ENCODE data around the gene GID8. TPM values are rescaled to one million over a fixed set of nuclear protein-coding genes. Genes with fewer than 3 reads are reported as not detected.

GID8 gene
- total RNA-seq, 1 donor from 2014 or later, result 55.8 TPM

GRCh38 chr20:62969939-62970306, 32.0 kb downstream of the GID8 start:
- no peaks in the 10 kb centered on the region for H3K36me3 Mint-ChIP-seq
- no peak for DNase-seq (ENCODE audit: extremely low spot score, unreplicated experiment)
- no peaks in the 10 kb centered on the region for H3K9me3 Mint-ChIP-seq
- no peak overlapping the region for H3K4me3 Mint-ChIP-seq
- TF ChIP-seq, protein P1, sequence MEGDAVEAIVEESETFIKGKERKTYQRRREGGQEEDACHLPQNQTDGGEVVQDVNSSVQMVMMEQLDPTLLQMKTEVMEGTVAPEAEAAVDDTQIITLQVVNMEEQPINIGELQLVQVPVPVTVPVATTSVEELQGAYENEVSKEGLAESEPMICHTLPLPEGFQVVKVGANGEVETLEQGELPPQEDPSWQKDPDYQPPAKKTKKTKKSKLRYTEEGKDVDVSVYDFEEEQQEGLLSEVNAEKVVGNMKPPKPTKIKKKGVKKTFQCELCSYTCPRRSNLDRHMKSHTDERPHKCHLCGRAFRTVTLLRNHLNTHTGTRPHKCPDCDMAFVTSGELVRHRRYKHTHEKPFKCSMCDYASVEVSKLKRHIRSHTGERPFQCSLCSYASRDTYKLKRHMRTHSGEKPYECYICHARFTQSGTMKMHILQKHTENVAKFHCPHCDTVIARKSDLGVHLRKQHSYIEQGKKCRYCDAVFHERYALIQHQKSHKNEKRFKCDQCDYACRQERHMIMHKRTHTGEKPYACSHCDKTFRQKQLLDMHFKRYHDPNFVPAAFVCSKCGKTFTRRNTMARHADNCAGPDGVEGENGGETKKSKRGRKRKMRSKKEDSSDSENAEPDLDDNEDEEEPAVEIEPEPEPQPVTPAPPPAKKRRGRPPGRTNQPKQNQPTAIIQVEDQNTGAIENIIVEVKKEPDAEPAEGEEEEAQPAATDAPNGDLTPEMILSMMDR (conservative IDR thresholded peaks at IDR 0.05), result no peak
- H3K4me1 Mint-ChIP-seq (ENCODE audit: unreplicated experiment), result no peaks in the 10 kb centered on the region
- no peak overlapping the region for H3K27ac Mint-ChIP-seq
- peaks cover 46% of the 10 kb centered on the region for H3K27me3 Mint-ChIP-seq

- DNase-seq (ENCODE audit: extremely low spot score, unreplicated experiment), result no peak
- Mint-ChIP-seq H3K9me3 (no peaks in the 10 kb centered on the region), H3K36me3 (no peaks in the 10 kb centered on the region), H3K4me3 (no peak overlapping the region), H3K4me1 (ENCODE audit: unreplicated experiment) (no peaks in the 10 kb centered on the region), H3K27ac (no peak overlapping the region), H3K27me3 (peaks cover 51% of the 10 kb centered on the region)
- TF ChIP-seq, protein P1 (conservative IDR thresholded peaks at IDR 0.05), result no peak
Measured at GRCh38 chr20:62970307-62971210, 32.6 kb downstream of the GID8 start.

DNA sequence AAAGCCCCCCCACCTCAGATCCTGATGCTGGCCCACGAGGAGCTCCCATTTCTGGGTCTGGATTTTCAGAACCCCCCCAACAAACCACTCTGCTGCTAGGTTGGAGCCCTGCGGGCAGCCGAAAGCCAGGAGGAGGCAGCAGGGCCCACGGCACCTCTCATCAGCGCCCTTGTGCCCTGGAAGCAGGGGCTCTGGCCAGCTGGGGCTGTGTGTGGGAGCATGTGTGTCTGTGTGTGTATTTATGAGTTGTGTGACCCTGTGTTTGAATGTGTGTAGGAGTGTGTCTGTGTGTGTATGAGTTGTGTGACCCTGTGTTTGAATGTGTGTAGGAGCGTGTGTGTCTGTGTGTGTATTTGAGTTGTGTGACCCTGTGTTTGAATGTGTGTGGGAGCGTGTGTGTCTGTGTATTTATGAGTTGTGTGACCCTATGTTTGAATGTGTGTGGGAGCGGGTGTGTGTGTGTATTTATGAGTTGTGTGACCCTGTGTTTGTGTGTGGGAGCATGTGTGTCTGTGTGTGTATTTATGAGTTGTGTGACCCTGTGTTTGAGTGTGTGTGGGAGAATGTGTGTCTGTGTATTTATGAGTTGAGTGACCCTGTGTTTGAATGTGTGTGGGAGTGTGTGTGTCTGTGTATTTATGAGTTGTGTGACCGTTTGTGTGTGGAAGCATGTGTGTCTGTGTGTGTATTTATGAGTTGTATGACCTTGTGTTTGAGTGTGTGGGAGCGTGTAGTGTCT, 33.4 kb downstream of the GID8 start:
- Mint-ChIP-seq H3K4me3 (peak overlapping the region; percentile 0), H3K9me3 (no peaks in the 10 kb centered on the region), H3K4me1 (ENCODE audit: unreplicated experiment) (no peaks in the 10 kb centered on the region)

DNA sequence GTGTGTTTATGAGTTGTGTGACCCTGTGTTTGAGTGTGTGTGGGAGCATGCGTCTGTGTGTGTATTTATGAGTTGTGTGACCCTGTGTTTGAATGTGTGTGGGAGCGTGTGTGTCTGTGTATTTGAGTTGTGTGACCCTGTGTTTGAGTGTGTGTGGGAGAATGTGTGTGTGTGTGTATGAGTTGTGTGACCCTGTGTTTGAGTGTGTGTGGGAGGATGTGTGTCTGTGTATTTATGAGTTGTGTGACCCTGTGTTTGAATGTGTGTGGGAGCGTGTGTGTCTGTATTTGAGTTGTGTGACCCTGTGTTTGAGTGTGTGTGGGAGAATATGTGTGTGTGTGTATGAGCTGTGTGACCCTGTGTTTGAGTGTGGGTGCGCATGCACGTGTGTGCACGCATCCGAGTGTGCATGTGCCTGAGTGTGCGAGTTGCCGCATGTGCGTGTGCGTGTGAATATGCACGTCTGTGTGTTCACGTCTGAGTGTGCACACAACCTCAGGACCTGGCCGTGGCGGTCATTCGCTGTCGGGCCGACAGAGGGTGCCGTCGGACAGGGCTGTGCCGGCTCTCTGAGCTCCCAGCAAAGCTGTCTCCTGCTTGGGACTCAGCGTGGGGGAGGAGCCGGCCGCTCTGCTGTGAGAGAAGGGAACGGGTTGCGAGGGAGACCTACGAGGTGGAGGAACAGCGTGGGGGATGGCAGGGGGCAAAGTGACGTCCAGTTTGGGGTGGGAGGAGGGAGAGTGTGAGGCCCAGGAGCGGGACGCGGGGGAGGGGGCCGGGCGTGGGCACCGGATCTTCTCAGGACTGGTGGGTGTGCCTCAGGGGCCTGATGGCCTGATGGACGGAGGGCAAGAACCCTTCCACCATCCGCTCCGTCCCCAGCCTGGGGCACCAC, 34.2 kb downstream of the GID8 start:
- TF ChIP-seq, protein P1 (conservative IDR thresholded peaks at IDR 0.05), result peak; percentile 86
- H3K27ac Mint-ChIP-seq, result no peak overlapping the region
- no peaks in the 10 kb centered on the region for H3K9me3 Mint-ChIP-seq
- no peaks in the 10 kb centered on the region for H3K4me1 Mint-ChIP-seq (ENCODE audit: unreplicated experiment)
- no peaks in the 10 kb centered on the region for H3K36me3 Mint-ChIP-seq
- peak; percentile 90 for DNase-seq (ENCODE audit: extremely low spot score, unreplicated experiment)
- peak overlapping the region; percentile 78 for H3K4me3 Mint-ChIP-seq
- peaks cover 65% of the 10 kb centered on the region for H3K27me3 Mint-ChIP-seq

More for the DNA sequence above, 33.4 kb downstream of the GID8 start:
- TF ChIP-seq, protein P1 (conservative IDR thresholded peaks at IDR 0.05), result no peak
- no peak overlapping the region for H3K27ac Mint-ChIP-seq
- H3K27me3 Mint-ChIP-seq, result peaks cover 59% of the 10 kb centered on the region
- DNase-seq (ENCODE audit: extremely low spot score, unreplicated experiment), result no peak
- H3K36me3 Mint-ChIP-seq, result no peaks in the 10 kb centered on the region
